OCI-LY7 (cell line): Measurements from ENCODE around the gene CACNA1I.

ENCODE experiments used
- EZH2phosphoT487 ChIP-seq: fragments of 200-600 bp; sonication (generic); IDR thresholded peaks from 2 replicates; pipeline ENCODE4 v1.6.1; 2018; ENCODE audit warnings: low read depth, borderline replicate concordance, mild to moderate bottlenecking, mixed run types, antibody characterized with exemption, low read length, moderate library complexity, mixed read lengths
- TF ChIP-seq, protein P1 (sequence below): fragments of 200-600 bp; sonication (generic); conservative IDR thresholded peaks from 2 replicates; pipeline ENCODE4 v1.5.1; 2014; ENCODE audit warnings: mild to moderate bottlenecking, antibody characterized with exemption, low read length, moderate library complexity, mixed read lengths

DNA sequence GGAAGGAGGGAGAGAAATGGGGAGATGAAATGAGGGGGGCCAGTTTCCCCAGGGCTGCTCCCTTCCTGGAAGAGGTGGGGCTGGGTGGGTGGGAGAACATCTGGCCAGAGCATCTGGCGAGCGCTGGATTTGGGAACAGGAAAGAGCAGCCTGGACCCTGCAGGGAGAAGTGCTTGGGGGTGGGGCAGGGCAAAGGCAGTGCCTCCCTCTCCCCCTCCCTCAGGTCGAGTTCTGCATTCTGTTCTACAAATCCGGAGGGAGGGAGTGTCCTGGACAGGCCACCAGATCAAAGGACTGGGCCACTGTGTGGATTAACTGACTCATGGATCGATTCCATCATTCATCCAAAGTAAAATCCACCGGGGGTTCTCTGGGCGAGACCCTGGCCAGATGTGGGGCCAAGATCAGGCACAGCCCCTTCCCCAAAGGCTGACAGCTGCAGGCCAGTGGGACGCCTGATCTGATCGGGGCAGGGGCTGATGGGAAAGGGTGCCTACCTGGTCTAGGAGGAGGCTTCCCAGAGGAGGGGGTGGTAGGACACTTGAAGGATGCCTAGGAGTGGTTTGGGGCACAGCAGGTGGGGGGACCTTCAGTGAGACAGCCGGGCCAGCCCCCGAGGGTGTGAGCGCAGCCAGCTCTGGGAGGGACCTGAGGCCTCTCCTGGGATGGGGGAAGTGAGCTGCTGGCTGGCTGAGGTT, 57.5 kb downstream of the CACNA1I start:
- TF ChIP-seq, protein P1, sequence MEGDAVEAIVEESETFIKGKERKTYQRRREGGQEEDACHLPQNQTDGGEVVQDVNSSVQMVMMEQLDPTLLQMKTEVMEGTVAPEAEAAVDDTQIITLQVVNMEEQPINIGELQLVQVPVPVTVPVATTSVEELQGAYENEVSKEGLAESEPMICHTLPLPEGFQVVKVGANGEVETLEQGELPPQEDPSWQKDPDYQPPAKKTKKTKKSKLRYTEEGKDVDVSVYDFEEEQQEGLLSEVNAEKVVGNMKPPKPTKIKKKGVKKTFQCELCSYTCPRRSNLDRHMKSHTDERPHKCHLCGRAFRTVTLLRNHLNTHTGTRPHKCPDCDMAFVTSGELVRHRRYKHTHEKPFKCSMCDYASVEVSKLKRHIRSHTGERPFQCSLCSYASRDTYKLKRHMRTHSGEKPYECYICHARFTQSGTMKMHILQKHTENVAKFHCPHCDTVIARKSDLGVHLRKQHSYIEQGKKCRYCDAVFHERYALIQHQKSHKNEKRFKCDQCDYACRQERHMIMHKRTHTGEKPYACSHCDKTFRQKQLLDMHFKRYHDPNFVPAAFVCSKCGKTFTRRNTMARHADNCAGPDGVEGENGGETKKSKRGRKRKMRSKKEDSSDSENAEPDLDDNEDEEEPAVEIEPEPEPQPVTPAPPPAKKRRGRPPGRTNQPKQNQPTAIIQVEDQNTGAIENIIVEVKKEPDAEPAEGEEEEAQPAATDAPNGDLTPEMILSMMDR, result no peak
- TF ChIP-seq EZH2phosphoT487, result no peak
